T-helper 17 cell (primary cell): ENCODE data around the gene KIRREL1. TPM values are rescaled to one million over a fixed set of nuclear protein-coding genes. Genes with fewer than 3 reads are reported as not detected.

Source experiments
- ATAC-seq: fragments of 150-1000 bp; cut with Tn5 transposase; 2 replicates; pipeline ENCODE4 v1.10.0; 2021; ENCODE audit warnings: mild to moderate bottlenecking, moderate library complexity
- DNase-seq, 3 donors: peaks; one replicate each; pipeline versions ENCODE4 v3.0.0 to v3.0.0-alpha.2; 2020 to 2021
- H3K9me3 ChIP-seq: one replicate; pipeline ENCODE4 v1.7.0; 2013; ENCODE audit warnings: low read length, mild to moderate bottlenecking; ENCODE audit not compliant: control insufficient read depth, poor library complexity, severe bottlenecking
- H3K27ac Mint-ChIP-seq: one replicate; pipeline ENCODE4 v1.8.0; 2022; ENCODE audit warnings: mild to moderate bottlenecking, moderate library complexity, mixed read lengths
- H3K27me3 Mint-ChIP-seq: one replicate; pipeline ENCODE4 v1.8.0; 2022; ENCODE audit warnings: mixed read lengths
- H3K36me3 Mint-ChIP-seq: one replicate; pipeline ENCODE4 v1.8.0; 2022; ENCODE audit warnings: low read depth, mixed read lengths
- H3K4me1 Mint-ChIP-seq: one replicate; pipeline ENCODE4 v1.8.0; 2022; ENCODE audit warnings: mild to moderate bottlenecking, mixed read lengths
- H3K4me3 Mint-ChIP-seq: one replicate; pipeline ENCODE4 v1.8.0; 2022; ENCODE audit warnings: mild to moderate bottlenecking, moderate library complexity, mixed read lengths
- total RNA-seq, 4 donors: library from RNA in 2 of 4; stranded (reverse) in 2 of 4; gene quantifications; one replicate each; pipeline ENCODE4 v1.2.3 and lab custom pipeline; 2022 to 2026

The KIRREL1 gene
- total RNA-seq, 2 donors from 2014 or later, result not detected

- Mint-ChIP-seq H3K4me3 (no peak overlapping the region), H3K36me3 (peaks cover 2% of the 10 kb centered on the region), H3K27ac (no peak overlapping the region), H3K27me3 (no peaks in the 10 kb centered on the region), H3K4me1 (peaks cover 22% of the 10 kb centered on the region)
- ATAC-seq, result no peak
- DNase-seq, result no peak
- no peaks in the 10 kb centered on the region for H3K9me3 ChIP-seq
Measured at GRCh38 chr1:158147869-158148268, 154.4 kb downstream of the KIRREL1 start.

GRCh38 chr1:158148468-158148867 lies 155.0 kb downstream of the KIRREL1 start:
- peaks cover 1% of the 10 kb centered on the region for H3K27me3 Mint-ChIP-seq
- no peaks in the 10 kb centered on the region for H3K9me3 ChIP-seq
- ATAC-seq (no peak), DNase-seq (no peak)
- peak overlapping the region; percentile 95 for H3K4me3 Mint-ChIP-seq
- H3K36me3 Mint-ChIP-seq, result peaks cover 2% of the 10 kb centered on the region
- no peak overlapping the region for H3K27ac Mint-ChIP-seq
- H3K4me1 Mint-ChIP-seq, result peaks cover 22% of the 10 kb centered on the region

- H3K9me3 ChIP-seq, result no peaks in the 10 kb centered on the region
- Mint-ChIP-seq H3K27me3 (peaks cover 8% of the 10 kb centered on the region), H3K4me3 (peak overlapping the region; percentile 95), H3K27ac (peak overlapping the region; percentile 93), H3K36me3 (peaks cover 2% of the 10 kb centered on the region), H3K4me1 (peaks cover 22% of the 10 kb centered on the region)
- no peak for ATAC-seq
- no peak for DNase-seq
Measured at GRCh38 chr1:158149175-158149574, 155.7 kb downstream of the KIRREL1 start.

Other genes with a start within 250 kb of the KIRREL1 start
- 1 to 10 TPM in 1 of 2 donors, under 1 TPM in 1; 0.44 to 3.9 TPM for gene FCRL2, start 216.5 kb upstream of the KIRREL1 start, total RNA-seq
- gene FCRL1, start 173.5 kb upstream of the KIRREL1 start, total RNA-seq, result 10 to 100 TPM in 1 of 2 donors, 1 to 10 TPM in 1; 1.0 to 22.4 TPM
- gene CD5L, start 151.8 kb upstream of the KIRREL1 start, total RNA-seq, result not detected
- gene CD1D, start 187.2 kb downstream of the KIRREL1 start, total RNA-seq, result under 1 TPM; 0.94 to 0.99 TPM